Mucosa of stomach (tissue), 1 donor: ENCODE measurements around the gene CACNB4.
"Not testable (repeated sequence)": the region's sequence is repeated elsewhere in the genome, so short reads cannot be mapped to it uniquely, and the experiment has no call there.

Source experiments
- H3K27me3 ChIP-seq: one replicate; pipeline ENCODE4 v1.7.0; 2013; ENCODE audit warnings: mild to moderate bottlenecking, low read length; ENCODE audit not compliant: control insufficient read depth, insufficient read depth
- H3K36me3 ChIP-seq: one replicate; pipeline ENCODE4 v1.7.0; 2013; ENCODE audit warnings: low read length; ENCODE audit not compliant: control insufficient read depth, insufficient read depth
- H3K4me1 ChIP-seq: one replicate; pipeline ENCODE4 v1.7.0; 2013; ENCODE audit warnings: mild to moderate bottlenecking, low read length; ENCODE audit not compliant: control insufficient read depth, insufficient read depth
- H3K4me3 ChIP-seq: one replicate; pipeline ENCODE4 v1.7.0; 2013; ENCODE audit warnings: low read length
- H3K9ac ChIP-seq: one replicate; pipeline ENCODE4 v1.7.0; 2013; ENCODE audit warnings: mild to moderate bottlenecking, low read length, moderate library complexity
- H3K9me3 ChIP-seq: one replicate; pipeline ENCODE4 v1.7.0; 2013; ENCODE audit warnings: mild to moderate bottlenecking, low read length, moderate library complexity; ENCODE audit not compliant: control insufficient read depth
- donor health status: Pancreatic carcinoma.

CACNB4 gene

DNA sequence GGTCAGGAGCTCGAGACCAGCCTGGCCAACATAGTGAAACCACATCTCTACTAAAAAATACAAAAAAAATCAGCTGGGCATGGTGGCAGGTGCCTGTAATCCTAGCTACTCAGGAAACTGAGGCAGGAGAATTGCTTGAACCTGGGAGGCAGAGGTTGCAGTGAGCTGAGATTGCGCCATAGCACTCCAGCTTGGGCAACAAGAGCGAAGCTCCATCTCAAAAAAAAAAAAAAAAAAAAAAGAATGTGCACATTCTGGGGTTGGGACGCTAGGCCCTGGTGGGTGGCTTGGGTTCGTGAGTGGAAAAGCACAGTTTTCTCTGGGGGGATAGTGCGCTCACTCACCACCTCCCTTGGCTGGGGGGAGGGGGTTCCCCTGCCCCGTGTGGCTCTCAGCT lies 183.2 kb downstream of the CACNB4 start:
- H3K4me3 ChIP-seq, H3K27me3 ChIP-seq, H3K9me3 ChIP-seq, H3K4me1 ChIP-seq, H3K9ac ChIP-seq, H3K36me3 ChIP-seq: not testable (repeated sequence)

DNA sequence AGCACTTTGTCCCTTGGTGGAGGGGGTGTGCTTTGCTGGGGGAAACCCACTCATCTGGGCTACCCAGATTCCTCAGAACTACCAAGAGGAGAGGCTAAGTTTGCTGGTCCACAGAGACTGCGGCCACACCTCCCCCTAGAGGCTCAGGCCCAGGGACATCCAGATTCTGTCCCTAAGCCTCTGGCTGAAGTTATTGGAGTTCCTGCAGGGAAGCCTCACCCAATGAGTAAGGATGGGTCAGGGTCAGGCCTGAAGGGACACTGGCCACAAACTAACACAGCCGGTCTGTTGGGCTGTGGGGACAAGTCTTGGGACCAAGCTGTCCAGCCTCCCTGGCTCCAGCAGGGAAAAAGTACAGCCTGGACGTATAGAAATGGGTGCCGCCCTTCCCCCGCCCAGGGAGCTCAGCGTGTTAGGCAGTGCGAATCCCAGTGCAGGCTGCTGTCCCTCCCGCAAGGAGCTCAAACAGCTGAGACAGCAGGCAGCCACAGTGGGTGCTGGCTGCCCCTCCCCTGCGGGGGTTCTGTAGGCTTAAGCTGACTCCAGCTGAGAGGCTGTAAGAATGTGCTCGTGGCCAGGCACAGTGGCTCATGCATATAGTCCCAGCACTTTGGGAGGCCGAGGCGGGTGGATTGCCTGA lies 183.7 kb downstream of the CACNB4 start:
- Histone ChIP-seq H3K4me1 (no peaks in the 10 kb centered on the region), H3K27me3 (no peaks in the 10 kb centered on the region), H3K9ac (no peak overlapping the region), H3K36me3 (no peaks in the 10 kb centered on the region), H3K9me3 (no peaks in the 10 kb centered on the region), H3K4me3 (no peak overlapping the region)

DNA sequence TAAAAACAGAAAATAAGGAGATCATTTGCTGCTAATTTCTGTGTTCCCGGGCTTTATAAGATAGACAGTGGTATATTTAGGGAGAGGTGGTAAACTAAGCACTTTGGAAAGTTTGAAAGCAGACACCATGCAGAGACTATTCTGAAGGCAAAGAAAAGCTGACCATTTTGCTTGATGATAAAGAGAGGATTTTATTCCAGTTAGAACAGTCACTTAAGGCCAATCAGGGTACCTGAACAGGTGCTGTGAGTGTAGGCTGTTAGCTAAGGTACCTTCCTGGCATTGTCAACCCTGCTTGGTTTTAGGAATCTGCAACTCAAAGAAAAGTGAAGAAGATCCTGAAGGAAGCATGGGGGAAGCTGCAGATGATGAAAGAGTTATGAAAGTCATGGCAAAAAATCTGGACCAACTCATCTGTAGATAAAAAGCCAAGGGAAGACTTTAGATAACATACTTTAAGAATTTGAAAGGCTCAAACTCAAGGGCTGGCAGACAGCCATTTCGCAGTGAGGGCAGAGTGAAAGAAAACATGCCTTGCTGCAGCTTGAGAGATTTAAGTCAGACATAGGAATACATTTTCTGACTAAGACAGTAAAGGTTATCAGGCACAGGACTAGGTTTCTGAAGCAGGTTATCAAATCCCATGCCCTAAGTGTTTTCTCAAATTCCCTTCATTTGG lies 190.5 kb downstream of the CACNB4 start:
- no peak overlapping the region for H3K9ac ChIP-seq
- H3K4me3 ChIP-seq, result no peak overlapping the region
- H3K36me3 ChIP-seq, result no peaks in the 10 kb centered on the region
- H3K9me3 ChIP-seq, result no peaks in the 10 kb centered on the region
- no peaks in the 10 kb centered on the region for H3K27me3 ChIP-seq
- no peaks in the 10 kb centered on the region for H3K4me1 ChIP-seq

DNA sequence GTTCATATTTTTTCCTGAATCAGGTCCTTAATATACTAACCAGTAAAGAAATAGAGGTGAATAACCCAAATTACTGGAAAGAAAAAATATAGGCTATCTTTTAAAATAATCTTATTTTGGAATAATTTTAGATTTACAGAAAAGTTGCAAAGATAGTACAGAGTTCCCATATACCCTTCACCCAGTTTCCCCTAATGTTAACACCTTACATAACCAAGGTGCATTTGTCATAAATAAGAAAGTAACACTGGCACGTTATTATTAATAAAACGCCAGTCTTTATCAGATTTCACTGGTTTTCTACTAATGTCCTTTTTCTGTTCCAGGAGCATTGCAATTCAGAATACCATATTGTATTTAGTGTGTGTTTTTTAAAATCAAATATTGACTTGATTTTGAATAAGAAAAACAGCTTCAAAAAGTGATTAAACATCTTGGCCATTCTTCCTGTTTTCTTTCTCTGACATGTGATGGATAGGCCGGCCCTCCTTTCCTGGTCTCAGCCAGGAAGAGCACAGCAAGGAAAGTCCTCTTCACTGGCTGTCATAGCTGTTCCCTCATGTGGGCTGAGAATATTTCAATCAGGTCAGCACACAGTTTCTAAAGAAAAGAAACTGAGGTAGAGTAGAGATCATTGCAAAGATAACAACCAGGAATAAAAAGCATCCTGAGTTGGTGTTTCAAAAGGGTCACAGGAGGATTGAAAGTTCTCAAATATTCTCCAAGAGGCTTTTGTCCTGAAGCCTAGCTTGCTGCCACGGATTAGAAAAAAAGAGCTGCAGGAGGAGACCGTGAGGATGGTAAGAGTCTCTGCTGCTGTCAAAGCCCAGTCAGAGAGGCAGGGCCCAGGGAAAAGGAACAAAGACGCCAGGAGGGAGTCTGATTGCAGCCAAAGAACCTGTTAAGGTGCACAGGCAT lies 191.3 kb downstream of the CACNB4 start:
- Histone ChIP-seq H3K27me3 (no peaks in the 10 kb centered on the region), H3K4me3 (no peak overlapping the region), H3K36me3 (no peaks in the 10 kb centered on the region), H3K4me1 (no peaks in the 10 kb centered on the region), H3K9me3 (no peaks in the 10 kb centered on the region), H3K9ac (no peak overlapping the region)

DNA sequence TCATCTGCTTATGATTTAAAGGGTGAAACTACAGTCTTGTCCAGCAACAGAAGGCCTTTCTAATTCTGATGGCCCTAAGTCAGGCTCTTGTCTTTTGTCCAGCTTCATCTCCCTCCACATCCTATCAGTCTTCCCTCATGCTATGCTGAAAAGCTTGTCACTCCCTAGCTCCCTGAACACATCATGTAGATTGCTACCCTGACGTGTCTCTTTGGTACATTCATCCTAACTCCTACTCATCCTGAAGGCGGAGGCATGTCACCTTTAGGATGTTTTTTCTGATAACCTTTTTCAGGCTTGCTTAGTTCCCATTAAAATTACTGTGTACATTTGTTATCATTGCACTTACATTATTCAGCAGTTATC lies 192.2 kb downstream of the CACNB4 start:
- no peak overlapping the region for H3K4me3 ChIP-seq
- H3K4me1 ChIP-seq, result no peaks in the 10 kb centered on the region
- H3K9me3 ChIP-seq, result no peaks in the 10 kb centered on the region
- no peaks in the 10 kb centered on the region for H3K36me3 ChIP-seq
- no peak overlapping the region for H3K9ac ChIP-seq
- H3K27me3 ChIP-seq, result no peaks in the 10 kb centered on the region

DNA sequence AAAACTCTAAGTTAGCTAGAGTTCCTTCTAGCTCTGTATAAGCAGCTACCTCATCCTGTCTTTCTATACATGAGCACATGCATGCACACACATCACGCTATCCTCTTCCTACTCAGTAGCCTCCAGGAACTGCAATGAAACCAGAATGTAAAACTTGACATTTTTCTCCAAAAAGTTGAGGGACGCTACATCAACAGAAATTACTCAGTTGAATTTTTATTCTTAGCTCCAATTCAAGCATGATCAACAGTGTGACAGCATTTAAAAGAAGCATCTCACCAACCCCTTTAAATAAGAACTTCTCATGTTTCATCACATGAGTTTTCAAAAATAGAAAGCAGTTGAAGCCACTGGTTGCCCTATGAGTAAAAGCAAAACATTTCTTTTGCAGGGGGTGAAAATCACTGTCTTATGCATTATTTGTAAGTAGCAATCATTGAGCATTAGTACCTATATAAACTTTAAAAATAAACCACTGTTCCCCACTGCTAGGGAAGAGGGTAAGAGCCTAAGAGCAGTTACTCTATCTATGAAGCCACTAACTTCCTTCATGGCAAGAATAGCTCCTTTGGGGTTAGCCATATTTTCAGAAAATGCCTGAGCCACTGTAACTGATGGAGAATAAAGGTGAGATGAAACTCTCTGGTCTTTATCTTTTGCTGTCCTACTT lies 192.7 kb downstream of the CACNB4 start:
- Histone ChIP-seq H3K9me3 (no peaks in the 10 kb centered on the region), H3K4me3 (no peak overlapping the region), H3K4me1 (no peaks in the 10 kb centered on the region), H3K27me3 (no peaks in the 10 kb centered on the region), H3K36me3 (no peaks in the 10 kb centered on the region), H3K9ac (no peak overlapping the region)

DNA sequence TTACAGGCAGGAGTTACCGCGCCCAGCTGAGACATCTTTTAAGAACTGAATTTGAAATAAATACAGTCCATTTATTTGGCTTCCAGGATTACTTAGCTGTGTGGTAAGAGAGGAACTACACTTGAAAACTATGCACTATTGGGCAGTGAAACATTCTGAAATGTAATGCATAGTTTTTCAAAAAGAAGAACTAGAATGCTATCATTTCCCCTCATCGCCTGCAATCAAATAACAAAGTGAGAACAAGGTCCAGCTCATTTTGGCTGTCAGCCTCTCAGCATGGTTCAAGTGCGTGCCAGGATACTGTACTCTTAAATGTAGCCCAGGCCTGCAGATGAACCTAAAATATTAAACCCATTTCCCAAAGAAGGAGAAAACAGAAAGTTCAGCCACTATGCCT lies 194.0 kb downstream of the CACNB4 start:
- Histone ChIP-seq H3K9me3 (no peaks in the 10 kb centered on the region), H3K4me3 (no peak overlapping the region), H3K9ac (no peak overlapping the region), H3K36me3 (no peaks in the 10 kb centered on the region), H3K4me1 (no peaks in the 10 kb centered on the region), H3K27me3 (no peaks in the 10 kb centered on the region)

DNA sequence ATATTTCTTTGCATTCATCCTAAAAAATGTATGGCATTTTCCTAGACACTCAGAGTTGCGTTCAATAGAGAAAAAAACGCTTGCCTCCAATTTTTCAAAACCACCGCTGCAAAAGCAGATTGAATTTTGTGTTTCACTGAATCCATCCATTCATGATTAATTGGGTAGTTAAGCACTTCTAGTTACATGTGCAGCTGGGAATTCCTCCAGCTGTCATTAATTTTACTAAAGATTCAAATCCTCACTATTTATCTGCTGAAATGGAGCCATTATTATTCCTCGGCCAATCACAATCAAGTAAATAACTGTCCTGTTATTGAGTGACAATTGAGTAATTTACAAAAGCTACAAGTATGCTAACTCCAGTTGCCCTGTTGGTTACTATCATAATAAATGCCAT lies 194.8 kb downstream of the CACNB4 start:
- no peaks in the 10 kb centered on the region for H3K27me3 ChIP-seq
- no peak overlapping the region for H3K4me3 ChIP-seq
- H3K4me1 ChIP-seq, result no peaks in the 10 kb centered on the region
- H3K9me3 ChIP-seq, result no peaks in the 10 kb centered on the region
- H3K9ac ChIP-seq, result no peak overlapping the region
- no peaks in the 10 kb centered on the region for H3K36me3 ChIP-seq

DNA sequence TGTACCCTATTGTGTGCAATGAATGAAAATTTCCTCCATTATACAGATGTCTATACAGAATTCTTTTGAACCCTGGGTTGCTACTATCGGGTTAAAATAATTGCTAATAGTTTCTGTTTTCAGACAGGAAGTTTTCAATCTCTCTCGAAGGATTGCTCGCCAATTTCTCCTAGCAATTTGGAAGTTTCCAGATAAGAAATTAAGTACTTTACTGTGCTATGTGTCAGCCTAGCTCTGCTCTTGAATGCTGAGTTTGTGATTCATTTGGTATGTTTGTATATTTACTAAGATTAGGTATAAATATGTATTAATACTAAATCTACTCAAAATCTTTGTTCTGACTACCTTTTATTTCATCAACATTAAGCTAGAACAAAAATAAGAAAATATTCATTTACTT lies 196.0 kb downstream of the CACNB4 start:
- no peak overlapping the region for H3K9ac ChIP-seq
- no peaks in the 10 kb centered on the region for H3K27me3 ChIP-seq
- no peaks in the 10 kb centered on the region for H3K4me1 ChIP-seq
- H3K9me3 ChIP-seq, result no peaks in the 10 kb centered on the region
- H3K4me3 ChIP-seq, result no peak overlapping the region
- H3K36me3 ChIP-seq, result no peaks in the 10 kb centered on the region

DNA sequence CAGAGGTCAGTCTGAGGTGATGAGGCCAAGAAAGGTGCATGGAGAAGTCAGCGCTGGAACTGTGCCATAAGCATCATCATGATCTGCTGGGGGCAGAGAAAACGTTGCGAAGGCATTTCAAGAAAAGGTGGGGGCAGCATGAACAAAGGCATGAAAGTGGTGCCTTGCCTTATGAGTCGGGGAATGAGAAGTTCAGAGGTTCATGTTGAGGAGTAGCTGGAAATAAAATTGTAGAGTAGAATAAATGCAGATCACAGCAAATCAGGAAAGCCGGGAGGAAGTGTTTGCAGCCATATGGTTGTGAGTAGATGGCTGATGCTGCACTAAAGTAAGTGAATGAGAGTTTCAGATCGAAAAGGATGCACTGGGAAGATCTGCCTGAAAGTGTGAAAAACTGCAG lies 198.5 kb downstream of the CACNB4 start:
- Histone ChIP-seq H3K9me3 (no peaks in the 10 kb centered on the region), H3K4me1 (no peaks in the 10 kb centered on the region), H3K36me3 (no peaks in the 10 kb centered on the region), H3K27me3 (no peaks in the 10 kb centered on the region), H3K4me3 (no peak overlapping the region), H3K9ac (no peak overlapping the region)

DNA sequence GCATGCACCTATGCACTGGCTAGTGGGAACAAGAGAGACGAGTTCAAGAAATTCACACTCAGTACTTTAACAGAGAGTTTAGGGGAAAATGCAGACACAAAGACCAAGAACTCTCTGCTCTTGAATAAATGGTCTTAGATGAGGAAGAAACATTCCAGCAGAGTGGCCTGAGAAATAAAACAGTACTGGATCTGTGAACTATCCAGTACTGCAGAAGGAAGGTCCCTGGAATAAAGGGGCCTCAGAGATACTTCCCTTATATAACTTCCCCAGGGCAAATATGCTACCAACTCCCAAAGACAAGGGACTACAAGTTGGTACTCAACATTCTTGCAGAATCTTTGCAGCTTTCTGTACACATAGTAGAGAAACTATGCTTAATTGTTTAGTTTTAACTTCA lies 199.7 kb downstream of the CACNB4 start:
- no peaks in the 10 kb centered on the region for H3K36me3 ChIP-seq
- H3K4me3 ChIP-seq, result no peak overlapping the region
- H3K9me3 ChIP-seq, result no peaks in the 10 kb centered on the region
- H3K27me3 ChIP-seq, result no peaks in the 10 kb centered on the region
- no peaks in the 10 kb centered on the region for H3K4me1 ChIP-seq
- H3K9ac ChIP-seq, result no peak overlapping the region
